GM12878 (cell line): ENCODE results near the gene RB1. TPM values are rescaled to one million over a fixed set of nuclear protein-coding genes. Genes with fewer than 3 reads are reported as not detected.
A peak's percentile ranks its signal among the peaks of the same experiment; 100 is the strongest.

ENCODE experiments used
- ATAC-seq: fragments of 200-7000 bp; cut with Tn5 transposase; 3 replicates; pipeline ENCODE4 v1.9.1; 2020; ENCODE audit warnings: mild to moderate bottlenecking, moderate library complexity
- BruUV-seq: library from RNA; stranded (reverse); fragments of 400-500 nt; replicated peaks from 2 replicates; lab custom pipeline; 2021; lab: Mats Ljungman, UMichigan
- CTCF ChIA-PET: fragments of 300-600 bp; sonication (Branson Sonifier 250); formaldehyde crosslinking; extraction: SDS; loops from one replicate; lab custom pipeline; 2021; ENCODE audit warnings: inconsistent platforms; lab: Yijun Ruan, JAX
- POLR2A ChIA-PET: fragments of 350-600 bp; formaldehyde crosslinking; extraction: SDS; loops from one replicate; lab custom pipeline; 2021; ENCODE audit warnings: inconsistent platforms; lab: Charles Lee
- RAD21 ChIA-PET: fragments of 300-600 bp; sonication (Branson Sonifier 250); formaldehyde crosslinking; loops from one replicate; lab custom pipeline; 2023; ENCODE audit warnings: antibody characterized with exemption; ENCODE audit not compliant: unreplicated experiment; lab: Charles Lee
- SMC1A ChIA-PET: fragments of 300-600 bp; sonication (Branson Sonifier 250); formaldehyde crosslinking; loops from one replicate; lab custom pipeline; 2023; ENCODE audit not compliant: unreplicated experiment, uncharacterized antibody; lab: Charles Lee
- DNase-seq: peaks from one replicate; pipeline ENCODE4 v3.0.0-alpha.2; 2011; ENCODE audit warnings: low read depth, low spot score
- FAIRE-seq: peaks from 3 replicates; lab custom pipeline; 2011; peaks lifted over from hg19 to GRCh38; lab: Jason Lieb, UNC
- H2AFZ ChIP-seq: 2 replicates; pipeline ENCODE4 v1.6.0; 2011; ENCODE audit warnings: low read depth, low read length, control low read depth; ENCODE audit not compliant: control insufficient read depth
- H3K27ac ChIP-seq: 2 replicates; pipeline ENCODE4 v1.5.1; 2011; ENCODE audit warnings: control low read depth; ENCODE audit not compliant: control insufficient read depth, insufficient read depth
- H3K27me3 ChIP-seq, 2 experiments: replicated peaks in 1 of 2; 2 replicates each; pipeline versions ENCODE4 v1.6.0 to v1.6.1; 2011; ENCODE audit warnings: low read length in 1 of 2; ENCODE audit not compliant: control insufficient read depth in 2 of 2, insufficient read depth in 2 of 2
- H3K36me3 ChIP-seq, 2 experiments: 2 replicates each; pipeline ENCODE4 v1.5.1; 2011; ENCODE audit warnings: low read length in 1 of 2; ENCODE audit not compliant: control insufficient read depth in 2 of 2, insufficient read depth in 2 of 2
- H3K4me1 ChIP-seq: 2 replicates; pipeline ENCODE4 v1.6.1; 2011; ENCODE audit warnings: mild to moderate bottlenecking, low read length, moderate library complexity, mixed read lengths; ENCODE audit not compliant: control insufficient read depth, insufficient read depth
- H3K4me2 ChIP-seq: 2 replicates; pipeline ENCODE4 v1.6.0; 2011; ENCODE audit warnings: control low read depth; ENCODE audit not compliant: control insufficient read depth, insufficient read depth
- H3K4me3 ChIP-seq: fragments of 200-600 bp; sonication (generic); 2 replicates; pipeline ENCODE4 v1.5.1; 2016
- H3K79me2 ChIP-seq: 2 replicates; pipeline ENCODE4 v1.6.0; 2011; ENCODE audit warnings: low read length; ENCODE audit not compliant: control insufficient read depth, insufficient read depth
- H3K9ac ChIP-seq: 2 replicates; pipeline ENCODE4 v1.8.0; 2011; ENCODE audit warnings: low read length, control low read depth, mixed read lengths; ENCODE audit not compliant: control insufficient read depth, insufficient read depth
- H3K9me3 ChIP-seq: replicated peaks from 3 replicates; pipeline ENCODE4 v1.5.1; 2011; ENCODE audit warnings: mild to moderate bottlenecking, low read length; ENCODE audit not compliant: control insufficient read depth, insufficient read depth
- H4K20me1 ChIP-seq: 2 replicates; pipeline ENCODE4 v1.6.0; 2011; ENCODE audit not compliant: control insufficient read depth, insufficient read depth
- CHD1 ChIP-seq: IDR thresholded peaks from 2 replicates; pipeline ENCODE4 v1.6.1; 2012; ENCODE audit warnings: low read depth, low read length, improper control_type of control experiment
- CHD4 ChIP-seq: fragments of 200-600 bp; sonication (generic); IDR thresholded peaks from 2 replicates; pipeline ENCODE4 v1.6.1; 2016; ENCODE audit warnings: mild to moderate bottlenecking
- CREB1 ChIP-seq: IDR thresholded peaks from 2 replicates; pipeline ENCODE4 v1.6.1; 2012; ENCODE audit warnings: low read depth, mild to moderate bottlenecking, inconsistent platforms
- DPF2 ChIP-seq: fragments of 450-650 bp; IDR thresholded peaks from 2 replicates; pipeline ENCODE4 v1.6.1; 2017; ENCODE audit warnings: mild to moderate bottlenecking
- HDAC6 ChIP-seq: fragments of 200-600 bp; sonication (generic); IDR thresholded peaks from one replicate; pipeline ENCODE4 v1.8.0; 2017; ENCODE audit warnings: antibody characterized with exemption; ENCODE audit not compliant: unreplicated experiment
- JUNB ChIP-seq: IDR thresholded peaks from 2 replicates; pipeline ENCODE4 v1.6.1; 2016; ENCODE audit warnings: antibody characterized with exemption, mild to moderate bottlenecking
- JUND ChIP-seq: IDR thresholded peaks from 2 replicates; pipeline ENCODE4 v1.6.1; 2012; ENCODE audit warnings: low read depth, mild to moderate bottlenecking, low read length, improper control_type of control experiment, moderate library complexity
- NFIC ChIP-seq: IDR thresholded peaks from 2 replicates; pipeline ENCODE4 v1.6.1; 2012; ENCODE audit warnings: low read depth, mild to moderate bottlenecking, inconsistent platforms, low read length, moderate library complexity
- NFYB ChIP-seq: IDR thresholded peaks from 2 replicates; pipeline ENCODE4 v1.6.1; 2011; ENCODE audit warnings: low read depth, mild to moderate bottlenecking, low read length, improper control_type of control experiment, moderate library complexity; ENCODE audit not compliant: insufficient read depth
- PAX5 ChIP-seq: IDR thresholded peaks from 2 replicates; pipeline ENCODE4 v1.6.1; 2011; ENCODE audit warnings: low read depth, low read length, borderline replicate concordance
- RAD51 ChIP-seq: fragments of 450-650 bp; IDR thresholded peaks from 2 replicates; pipeline ENCODE4 v1.6.1; 2016; ENCODE audit warnings: moderate library complexity, mild to moderate bottlenecking, inconsistent platforms
- RFX5 ChIP-seq: IDR thresholded peaks from 2 replicates; pipeline ENCODE4 v1.6.1; 2011; ENCODE audit warnings: low read depth, low read length, improper control_type of control experiment
- RUNX3 ChIP-seq: IDR thresholded peaks from 2 replicates; pipeline ENCODE4 v1.6.1; 2012; ENCODE audit warnings: low read length, inconsistent platforms
- TCF7 ChIP-seq: IDR thresholded peaks from 2 replicates; pipeline ENCODE4 v1.6.1; 2014; ENCODE audit warnings: antibody characterized with exemption, borderline replicate concordance
- WRNIP1 ChIP-seq: IDR thresholded peaks from 2 replicates; pipeline ENCODE4 v1.6.1; 2011; ENCODE audit warnings: low read depth, low read length, improper control_type of control experiment, borderline replicate concordance
- ZNF384 ChIP-seq: IDR thresholded peaks from 2 replicates; pipeline ENCODE4 v1.6.1; 2012; ENCODE audit warnings: low read depth, mild to moderate bottlenecking, low read length, improper control_type of control experiment, borderline replicate concordance
- WGBS: methylation state at CpG from one replicate; pipeline ENCODE4 v1.1.6; 2016; ENCODE audit warnings: low lambda C conversion rate; ENCODE audit not compliant: insufficient replicate concordance, insufficient coverage; ENCODE audit errors: missing lambda C conversion rate; 5-methylcytosine and 5-hydroxymethylcytosine counted together
- in situ Hi-C: fragments of 300-500 bp; cut with MboI; formaldehyde crosslinking; loops from 9 replicates; pipeline ENCODE4 v1.14.3; 2018; ENCODE audit warnings: mixed read lengths
- intact Hi-C: fragments of 100-400 bp; cut with micrococcal nuclease; formaldehyde crosslinking; loops from one replicate; pipeline ENCODE4 v1.14.2; 2022; ENCODE audit not compliant: unreplicated experiment
- polyA plus RNA-seq, 11 experiments: library from polyadenylated mRNA; depleted of rRNA in 4 of 11; unstranded in 6 of 11; stranded (reverse) in 5 of 11; fragments of >200 nt; fragmentation: Nextera tagmentation in 4 of 11; fragmentation: Illumina TruSeq in 1 of 11; extraction: Ambion mirVana in 4 of 11; extraction: Trizol in 1 of 11; gene quantifications; 1 replicate in 1 of 11; 2 replicates in 10 of 11; pipeline versions ENCODE4 v1.2.1 to v1.2.3, GENCODE V29; 2011 to 2016; ENCODE audit warnings: inconsistent platforms in 2 of 11, missing spikeins in 2 of 11, low read depth in 1 of 11
- total RNA-seq, 4 experiments: library from RNA; depleted of rRNA in 3 of 4; stranded (reverse); fragments of >200 nt in 3 of 4; fragmentation: Illumina TruSeq in 1 of 4; extraction: Trizol in 1 of 4; gene quantifications; 2 replicates each; pipeline versions ENCODE4 v1.2.1 to v1.2.3, GENCODE V29; 2013 to 2021
- TF ChIP-seq, protein P1 (sequence below): fragments of 450-650 bp; conservative IDR thresholded peaks from 2 replicates; pipeline ENCODE4 v1.6.1; 2017; ENCODE audit warnings: mild to moderate bottlenecking, moderate library complexity
- TF ChIP-seq, protein P2 (sequence below): fragments of 450-650 bp; IDR thresholded peaks from 2 replicates; pipeline ENCODE4 v1.6.1; 2016; ENCODE audit warnings: mild to moderate bottlenecking
- TF ChIP-seq, protein P3 (sequence below): fragments of 450-650 bp; IDR thresholded peaks from 2 replicates; pipeline ENCODE4 v1.6.1; 2014; ENCODE audit warnings: mild to moderate bottlenecking
- TF ChIP-seq, protein P4 (sequence below): fragments of 150-350 bp; IDR thresholded peaks from 2 replicates; pipeline ENCODE4 v1.6.1; 2014; ENCODE audit warnings: mild to moderate bottlenecking, low read depth, low read length

The RB1 gene
- total and polyA plus RNA-seq, 10 of the 15 experiments (the other 5 are each of a cell fraction or from before 2014, with no cell fraction given): 2.8 to 45.0 (median 8.3) TPM

DNA sequence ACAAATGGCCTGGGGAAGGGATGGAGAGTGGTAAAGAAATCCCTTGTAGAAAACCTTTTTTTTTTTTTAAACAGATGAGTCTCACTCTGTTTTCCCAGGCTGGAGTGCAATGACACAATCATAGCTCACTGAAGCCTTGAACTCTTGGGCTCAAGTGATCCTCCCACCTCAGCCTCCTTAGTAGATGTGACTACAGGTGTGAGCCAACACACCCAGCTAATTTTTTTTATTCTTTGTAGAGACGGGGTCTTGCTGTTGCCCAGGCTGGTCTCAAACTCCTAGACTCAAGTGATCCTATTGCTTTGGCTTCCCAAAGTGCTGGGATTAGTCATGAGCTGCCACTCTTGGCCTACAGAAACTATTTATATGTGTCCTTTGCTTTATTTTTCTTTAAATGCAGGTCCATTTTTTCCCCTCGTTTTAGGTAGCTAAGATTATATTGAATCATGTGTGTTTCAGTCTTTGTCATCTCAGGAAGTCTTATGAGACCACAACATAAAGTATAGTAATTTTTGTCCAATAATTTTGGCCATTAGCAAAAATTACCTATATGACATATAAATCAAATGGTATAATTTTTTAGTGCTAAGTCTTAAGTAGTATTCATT lies 98.9 kb downstream of the RB1 start:
- peak; percentile 36 for ATAC-seq
- Histone ChIP-seq H3K9ac (no peak overlapping the region), H3K9me3 (no peaks in the 10 kb centered on the region), H4K20me1 (no peaks in the 10 kb centered on the region), H3K27me3 (no peaks in the 10 kb centered on the region), H3K36me3 (no peaks in the 10 kb centered on the region; a peak in 1 of 4 replicates), H3K4me2 (no peak overlapping the region; the same call in 1 of the 2 replicates), H3K4me1 (peaks cover 25% of the 10 kb centered on the region; the same call in 1 of the 2 replicates), H3K79me2 (no peaks in the 10 kb centered on the region; the same call in 1 of the 2 replicates), H3K27ac (peak overlapping the region; percentile 49; the same call in 1 of the 2 replicates), H3K4me3 (no peak overlapping the region), H2AFZ (no peak overlapping the region)
- intact Hi-C loops (loop anchor here (2.0 kb wide), 1 partner anchor 176 kb away; no protein-coding TSS in a partner anchor), in situ Hi-C loops (no loop called here)
- ChIA-PET CTCF (interaction anchor here (0.6 to 3.4 kb wide), 5 partner anchors 69 to 366 kb away, joined by 3 to 52 read pairs (median 4); no protein-coding TSS in a partner anchor), SMC1A (interaction anchor here (0.6 to 3.4 kb wide), 12 partner anchors 10 to 276 kb away, joined by 3 to 47 read pairs (median 4); partner anchors contain the start of gene LPAR6), RAD21 (interaction anchor here (1.5 to 3.9 kb wide), 2 partner anchors 10 to 178 kb away, joined by 4 to 70 read pairs; partner anchors contain the start of gene LPAR6), POLR2A (interaction anchor here (0.6 to 1.2 kb wide), 2 partner anchors 101 to 177 kb away, joined by 3 to 5 read pairs; no protein-coding TSS in a partner anchor)
- peak; percentile 30 for DNase-seq
- 35% methylated on average over 2 of the region's 2 CpGs for WGBS
- no TSS peak for BruUV-seq
- no peak for FAIRE-seq
- TF ChIP-seq CHD4: no peak
- TF ChIP-seq, protein P1, sequence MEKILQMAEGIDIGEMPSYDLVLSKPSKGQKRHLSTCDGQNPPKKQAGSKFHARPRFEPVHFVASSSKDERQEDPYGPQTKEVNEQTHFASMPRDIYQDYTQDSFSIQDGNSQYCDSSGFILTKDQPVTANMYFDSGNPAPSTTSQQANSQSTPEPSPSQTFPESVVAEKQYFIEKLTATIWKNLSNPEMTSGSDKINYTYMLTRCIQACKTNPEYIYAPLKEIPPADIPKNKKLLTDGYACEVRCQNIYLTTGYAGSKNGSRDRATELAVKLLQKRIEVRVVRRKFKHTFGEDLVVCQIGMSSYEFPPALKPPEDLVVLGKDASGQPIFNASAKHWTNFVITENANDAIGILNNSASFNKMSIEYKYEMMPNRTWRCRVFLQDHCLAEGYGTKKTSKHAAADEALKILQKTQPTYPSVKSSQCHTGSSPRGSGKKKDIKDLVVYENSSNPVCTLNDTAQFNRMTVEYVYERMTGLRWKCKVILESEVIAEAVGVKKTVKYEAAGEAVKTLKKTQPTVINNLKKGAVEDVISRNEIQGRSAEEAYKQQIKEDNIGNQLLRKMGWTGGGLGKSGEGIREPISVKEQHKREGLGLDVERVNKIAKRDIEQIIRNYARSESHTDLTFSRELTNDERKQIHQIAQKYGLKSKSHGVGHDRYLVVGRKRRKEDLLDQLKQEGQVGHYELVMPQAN: no peak
- TF ChIP-seq PAX5: no peak
- TF ChIP-seq, protein P2, sequence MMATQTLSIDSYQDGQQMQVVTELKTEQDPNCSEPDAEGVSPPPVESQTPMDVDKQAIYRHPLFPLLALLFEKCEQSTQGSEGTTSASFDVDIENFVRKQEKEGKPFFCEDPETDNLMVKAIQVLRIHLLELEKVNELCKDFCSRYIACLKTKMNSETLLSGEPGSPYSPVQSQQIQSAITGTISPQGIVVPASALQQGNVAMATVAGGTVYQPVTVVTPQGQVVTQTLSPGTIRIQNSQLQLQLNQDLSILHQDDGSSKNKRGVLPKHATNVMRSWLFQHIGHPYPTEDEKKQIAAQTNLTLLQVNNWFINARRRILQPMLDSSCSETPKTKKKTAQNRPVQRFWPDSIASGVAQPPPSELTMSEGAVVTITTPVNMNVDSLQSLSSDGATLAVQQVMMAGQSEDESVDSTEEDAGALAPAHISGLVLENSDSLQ: no peak
- TF ChIP-seq NFYB: no peak
- no peak for TF ChIP-seq RAD51
- peak; percentile 51 for TF ChIP-seq JUNB
- TF ChIP-seq JUND: no peak
- no peak for TF ChIP-seq HDAC6
- TF ChIP-seq RFX5: no peak
- no peak for TF ChIP-seq WRNIP1
- TF ChIP-seq, protein P3, sequence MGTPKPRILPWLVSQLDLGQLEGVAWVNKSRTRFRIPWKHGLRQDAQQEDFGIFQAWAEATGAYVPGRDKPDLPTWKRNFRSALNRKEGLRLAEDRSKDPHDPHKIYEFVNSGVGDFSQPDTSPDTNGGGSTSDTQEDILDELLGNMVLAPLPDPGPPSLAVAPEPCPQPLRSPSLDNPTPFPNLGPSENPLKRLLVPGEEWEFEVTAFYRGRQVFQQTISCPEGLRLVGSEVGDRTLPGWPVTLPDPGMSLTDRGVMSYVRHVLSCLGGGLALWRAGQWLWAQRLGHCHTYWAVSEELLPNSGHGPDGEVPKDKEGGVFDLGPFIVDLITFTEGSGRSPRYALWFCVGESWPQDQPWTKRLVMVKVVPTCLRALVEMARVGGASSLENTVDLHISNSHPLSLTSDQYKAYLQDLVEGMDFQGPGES: no peak
- TF ChIP-seq, protein P4, sequence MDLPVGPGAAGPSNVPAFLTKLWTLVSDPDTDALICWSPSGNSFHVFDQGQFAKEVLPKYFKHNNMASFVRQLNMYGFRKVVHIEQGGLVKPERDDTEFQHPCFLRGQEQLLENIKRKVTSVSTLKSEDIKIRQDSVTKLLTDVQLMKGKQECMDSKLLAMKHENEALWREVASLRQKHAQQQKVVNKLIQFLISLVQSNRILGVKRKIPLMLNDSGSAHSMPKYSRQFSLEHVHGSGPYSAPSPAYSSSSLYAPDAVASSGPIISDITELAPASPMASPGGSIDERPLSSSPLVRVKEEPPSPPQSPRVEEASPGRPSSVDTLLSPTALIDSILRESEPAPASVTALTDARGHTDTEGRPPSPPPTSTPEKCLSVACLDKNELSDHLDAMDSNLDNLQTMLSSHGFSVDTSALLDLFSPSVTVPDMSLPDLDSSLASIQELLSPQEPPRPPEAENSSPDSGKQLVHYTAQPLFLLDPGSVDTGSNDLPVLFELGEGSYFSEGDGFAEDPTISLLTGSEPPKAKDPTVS: no peak
- no peak for TF ChIP-seq ZNF384
- no peak for TF ChIP-seq CREB1
- TF ChIP-seq NFIC: peak; percentile 16; the same call in 1 of the 2 replicates
- peak; percentile 53 for TF ChIP-seq RUNX3
- no peak for TF ChIP-seq DPF2
- no peak for TF ChIP-seq TCF7
- TF ChIP-seq CHD1: no peak
